GM12892 (cell line): ENCODE measurements around the gene FMO5.
"Not testable (repeated sequence)": the region's sequence is repeated elsewhere in the genome, so short reads cannot be mapped to it uniquely, and the experiment has no call there.

ENCODE experiments used
- POLR2A ChIP-seq: IDR thresholded peaks from 2 replicates; pipeline ENCODE4 v1.6.1; 2011; ENCODE audit warnings: low read depth, low read length, control low read depth
- POLR2AphosphoS5 ChIP-seq: IDR thresholded peaks from 2 replicates; pipeline ENCODE4 v1.6.1; 2011; ENCODE audit warnings: low read depth, low read length, control low read depth
- TAF1 ChIP-seq: IDR thresholded peaks from 2 replicates; pipeline ENCODE4 v1.6.1; 2011; ENCODE audit warnings: low read depth, mild to moderate bottlenecking, control low read depth, low read length, borderline replicate concordance

- not testable (repeated sequence) for TF ChIP-seq TAF1, POLR2A, POLR2AphosphoS5
These were observed 15.1 kb upstream of the FMO5 start for GRCh38 chr1:147240131-147240721.
